Measurements from ENCODE around the gene VAPB.
"Not testable (repeated sequence)": the region's sequence is repeated elsewhere in the genome, so short reads cannot be mapped to it uniquely, and the experiment has no call there.

The VAPB gene

DNA sequence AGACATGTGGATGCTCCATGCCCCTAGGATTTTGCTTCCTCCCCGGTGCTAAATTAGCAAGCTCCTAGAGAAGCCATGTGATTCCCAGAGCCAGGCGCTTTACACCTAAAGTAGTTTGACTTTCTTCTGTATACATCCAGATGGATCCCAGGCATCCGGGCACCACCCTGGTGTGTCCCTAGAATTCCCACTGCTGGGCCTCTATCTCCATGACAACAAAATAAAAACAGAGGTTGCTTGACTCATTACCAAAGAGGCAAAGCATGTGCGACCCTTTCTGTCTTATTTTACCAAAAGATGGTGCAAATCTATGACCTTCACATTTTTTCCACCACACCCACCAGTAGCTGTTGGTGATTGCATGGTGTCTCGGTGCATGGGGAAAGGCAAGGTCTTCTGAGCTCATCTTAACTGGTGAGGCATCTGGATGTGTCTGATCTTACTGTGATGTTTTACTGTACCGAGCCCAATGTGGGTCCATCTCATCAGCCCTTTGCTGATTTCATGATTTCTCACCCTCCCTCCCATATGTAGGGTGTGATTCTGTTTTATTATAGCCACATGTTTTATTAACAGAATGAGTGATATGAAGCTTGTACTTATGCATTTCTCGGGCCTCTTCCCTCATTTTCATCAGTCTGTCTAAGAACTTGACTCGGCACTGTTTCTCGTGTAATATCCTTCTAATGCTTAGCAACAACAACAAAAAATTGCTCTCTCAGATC lies 27.4 kb upstream of the VAPB start:
- H3K27ac Mint-ChIP-seq: no peak overlapping the region
- no peaks in the 10 kb centered on the region for H3K27me3 Mint-ChIP-seq (ENCODE audit: low read depth, poor library complexity)
- DNase-seq: no peak
- H3K4me1 Mint-ChIP-seq: peaks cover 19% of the 10 kb centered on the region
- no peaks in the 10 kb centered on the region for H3K9me3 Mint-ChIP-seq
- peaks cover 41% of the 10 kb centered on the region for H3K36me3 Mint-ChIP-seq (ENCODE audit: low read depth)
- no peak for TF ChIP-seq CTCF (IDR thresholded peaks at IDR 0.05)
- H3K4me3 Mint-ChIP-seq: no peak overlapping the region

- no peaks in the 10 kb centered on the region for H3K27me3 Mint-ChIP-seq (ENCODE audit: low read depth, poor library complexity)
- no peak for DNase-seq
- H3K36me3 Mint-ChIP-seq (ENCODE audit: low read depth): peaks cover 37% of the 10 kb centered on the region
- TF ChIP-seq CTCF (IDR thresholded peaks at IDR 0.05): no peak
- no peak overlapping the region for H3K27ac Mint-ChIP-seq
- no peak overlapping the region for H3K4me3 Mint-ChIP-seq
- H3K4me1 Mint-ChIP-seq: peaks cover 21% of the 10 kb centered on the region
- no peaks in the 10 kb centered on the region for H3K9me3 Mint-ChIP-seq
Measured at GRCh38 chr20:58362206-58362516, 26.9 kb upstream of the VAPB start.

DNA sequence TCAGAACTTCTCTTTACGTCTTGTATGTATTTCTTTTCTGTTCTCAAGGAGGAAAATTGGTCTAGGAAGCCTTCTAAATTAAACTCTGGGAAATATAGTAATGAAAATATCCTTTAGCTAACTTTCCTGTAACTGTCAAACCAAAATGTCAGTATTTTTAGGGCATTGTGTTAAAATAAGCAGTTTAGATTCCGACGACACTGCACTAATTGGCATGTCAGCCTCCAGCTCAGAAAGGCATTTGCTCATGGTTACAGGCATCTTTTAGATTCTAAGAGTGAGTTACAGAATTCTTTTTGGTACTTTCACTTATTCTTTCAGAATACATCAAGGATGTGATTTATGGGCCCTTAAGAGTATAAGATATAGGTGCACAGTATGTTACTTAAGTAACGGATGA lies 26.1 kb upstream of the VAPB start:
- H3K4me3 Mint-ChIP-seq: no peak overlapping the region
- H3K36me3 Mint-ChIP-seq (ENCODE audit: low read depth): peaks cover 37% of the 10 kb centered on the region
- H3K4me1 Mint-ChIP-seq: peaks cover 28% of the 10 kb centered on the region
- no peak overlapping the region for H3K27ac Mint-ChIP-seq
- no peaks in the 10 kb centered on the region for H3K27me3 Mint-ChIP-seq (ENCODE audit: low read depth, poor library complexity)
- DNase-seq: no peak
- TF ChIP-seq CTCF (IDR thresholded peaks at IDR 0.05): no peak
- no peaks in the 10 kb centered on the region for H3K9me3 Mint-ChIP-seq

GRCh38 chr20:58366866-58367265 lies 22.2 kb upstream of the VAPB start:
- Mint-ChIP-seq H3K9me3 (no peaks in the 10 kb centered on the region), H3K36me3 (ENCODE audit: low read depth) (peaks cover 20% of the 10 kb centered on the region), H3K4me3 (no peak overlapping the region), H3K27ac (no peak overlapping the region), H3K27me3 (ENCODE audit: low read depth, poor library complexity) (peaks cover 1% of the 10 kb centered on the region), H3K4me1 (peaks cover 28% of the 10 kb centered on the region)
- TF ChIP-seq CTCF (IDR thresholded peaks at IDR 0.05): no peak
- DNase-seq: no peak

GRCh38 chr20:58372806-58373205 lies 16.2 kb upstream of the VAPB start:
- Mint-ChIP-seq H3K27me3 (ENCODE audit: low read depth, poor library complexity) (peaks cover 24% of the 10 kb centered on the region), H3K4me3 (no peak overlapping the region), H3K9me3 (no peaks in the 10 kb centered on the region), H3K4me1 (peaks cover 50% of the 10 kb centered on the region), H3K36me3 (ENCODE audit: low read depth) (no peaks in the 10 kb centered on the region), H3K27ac (no peak overlapping the region)
- no peak for DNase-seq
- no peak for TF ChIP-seq CTCF (IDR thresholded peaks at IDR 0.05)

GRCh38 chr20:58373296-58373695 lies 15.7 kb upstream of the VAPB start:
- H3K27ac Mint-ChIP-seq, DNase-seq: not testable (repeated sequence)

More at GRCh38 chr20:58373296-58373695, 15.7 kb upstream of the VAPB start:
- Mint-ChIP-seq H3K4me1 (peaks cover 45% of the 10 kb centered on the region), H3K27me3 (ENCODE audit: low read depth, poor library complexity) (peaks cover 24% of the 10 kb centered on the region)
- not testable (repeated sequence) for H3K36me3 Mint-ChIP-seq (ENCODE audit: low read depth); H3K9me3 Mint-ChIP-seq; H3K4me3 Mint-ChIP-seq
